HEK293T (cell line): ENCODE measurements around the gene YPEL1.
"Not testable (repeated sequence)": the region's sequence is repeated elsewhere in the genome, so short reads cannot be mapped to it uniquely, and the experiment has no call there.

Experiments
- ARNT ChIP-seq: fragments of 450-650 bp; IDR thresholded peaks from 2 replicates; pipeline ENCODE4 v1.6.1; 2017; ENCODE audit warnings: mild to moderate bottlenecking
- BHLHE40 ChIP-seq: fragments of 450-650 bp; IDR thresholded peaks from 2 replicates; pipeline ENCODE4 v1.6.1; 2016; ENCODE audit warnings: mild to moderate bottlenecking, moderate library complexity, borderline replicate concordance
- FOXA1 ChIP-seq: fragments of 450-650 bp; IDR thresholded peaks from 2 replicates; pipeline ENCODE4 v1.6.1; 2016; ENCODE audit warnings: mild to moderate bottlenecking
- FOXK2 ChIP-seq: fragments of 450-650 bp; IDR thresholded peaks from 2 replicates; pipeline ENCODE4 v1.6.1; 2016; ENCODE audit warnings: mild to moderate bottlenecking
- FOXM1 ChIP-seq: fragments of 450-650 bp; IDR thresholded peaks from 2 replicates; pipeline ENCODE4 v1.6.1; 2017; ENCODE audit warnings: mild to moderate bottlenecking, borderline replicate concordance
- HDGF ChIP-seq: fragments of 450-650 bp; IDR thresholded peaks from 2 replicates; pipeline ENCODE4 v1.6.1; 2017; ENCODE audit warnings: antibody characterized with exemption, borderline replicate concordance
- L3MBTL2 ChIP-seq: fragments of 450-650 bp; conservative IDR thresholded peaks from 2 replicates; pipeline ENCODE4 v1.6.1; 2016; ENCODE audit warnings: mild to moderate bottlenecking
- LEF1 ChIP-seq: fragments of 450-650 bp; IDR thresholded peaks from 2 replicates; pipeline ENCODE4 v1.6.1; 2017; ENCODE audit warnings: mild to moderate bottlenecking, borderline replicate concordance
- NFRKB ChIP-seq: fragments of 450-650 bp; IDR thresholded peaks from 2 replicates; pipeline ENCODE4 v1.6.1; 2016; ENCODE audit warnings: mild to moderate bottlenecking, moderate library complexity
- SP1 ChIP-seq: fragments of 450-650 bp; IDR thresholded peaks from 2 replicates; pipeline ENCODE4 v1.6.1; 2017
- SUZ12 ChIP-seq: fragments of 450-650 bp; IDR thresholded peaks from 2 replicates; pipeline ENCODE4 v1.6.1; 2016; ENCODE audit warnings: mild to moderate bottlenecking
- TARDBP ChIP-seq: fragments of 450-650 bp; IDR thresholded peaks from 2 replicates; pipeline ENCODE4 v1.6.1; 2016
- ZNF384 ChIP-seq: fragments of 450-650 bp; IDR thresholded peaks from 2 replicates; pipeline ENCODE4 v1.6.1; 2016
- TF ChIP-seq, protein P1 (sequence below): fragments of 450-650 bp; IDR thresholded peaks from 2 replicates; pipeline ENCODE4 v1.6.1; 2016

DNA sequence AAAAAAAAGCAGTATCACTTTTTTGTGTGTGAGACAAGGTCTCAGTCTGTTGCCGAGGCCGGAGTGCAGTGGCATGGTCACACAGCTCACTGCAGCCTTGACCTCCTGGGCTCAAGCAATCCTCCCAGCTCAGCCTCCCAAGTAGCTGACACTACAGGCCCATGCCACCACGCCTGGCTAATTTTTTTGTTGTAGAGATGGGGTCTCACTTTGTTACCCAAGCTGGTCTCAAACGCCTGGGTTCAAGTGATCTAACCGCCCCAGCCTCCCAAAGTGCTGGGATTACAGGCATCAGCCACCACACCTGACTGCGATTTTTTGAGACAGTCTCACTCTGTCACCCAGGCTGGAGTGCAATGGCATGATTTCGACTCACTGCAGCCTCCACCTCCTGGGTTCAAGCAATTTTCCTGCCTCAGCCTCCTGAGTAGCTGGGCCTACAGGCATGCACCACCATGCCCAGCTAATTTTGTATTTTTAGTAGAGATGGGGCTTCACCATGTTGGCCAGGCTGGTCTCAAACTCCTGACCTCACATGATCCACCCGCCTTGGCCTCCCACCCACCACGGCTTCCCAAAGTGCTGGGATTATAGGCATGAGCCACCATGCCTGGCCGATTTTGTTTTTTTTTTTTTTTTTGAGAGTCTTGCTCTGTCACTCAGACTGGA is 15.3 kb downstream of the YPEL1 start:
- not testable (repeated sequence) for TF ChIP-seq SP1, SUZ12, LEF1, ARNT, L3MBTL2, ZNF384, FOXA1, BHLHE40, FOXK2, FOXM1, HDGF, NFRKB, TARDBP
- TF ChIP-seq, protein P1, sequence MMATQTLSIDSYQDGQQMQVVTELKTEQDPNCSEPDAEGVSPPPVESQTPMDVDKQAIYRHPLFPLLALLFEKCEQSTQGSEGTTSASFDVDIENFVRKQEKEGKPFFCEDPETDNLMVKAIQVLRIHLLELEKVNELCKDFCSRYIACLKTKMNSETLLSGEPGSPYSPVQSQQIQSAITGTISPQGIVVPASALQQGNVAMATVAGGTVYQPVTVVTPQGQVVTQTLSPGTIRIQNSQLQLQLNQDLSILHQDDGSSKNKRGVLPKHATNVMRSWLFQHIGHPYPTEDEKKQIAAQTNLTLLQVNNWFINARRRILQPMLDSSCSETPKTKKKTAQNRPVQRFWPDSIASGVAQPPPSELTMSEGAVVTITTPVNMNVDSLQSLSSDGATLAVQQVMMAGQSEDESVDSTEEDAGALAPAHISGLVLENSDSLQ: not testable (repeated sequence)
